Parathyroid adenoma (tissue), 2 donors: Measurements from ENCODE around the gene ABCC4.

ENCODE experiments used
- H2AFZ ChIP-seq: fragments of 300-600 bp; sonication (generic); one replicate; pipeline ENCODE4 v1.7.0; 2017; ENCODE audit warnings: antibody characterized with exemption, mild to moderate bottlenecking
- H3K27ac ChIP-seq: fragments of 300-600 bp; sonication (generic); one replicate; pipeline ENCODE4 v1.7.0; 2017
- H3K27me3 ChIP-seq: fragments of 300-600 bp; sonication (generic); one replicate; pipeline ENCODE4 v1.7.0; 2017; ENCODE audit warnings: low read length; ENCODE audit not compliant: control insufficient read depth, insufficient read depth
- H3K36me3 ChIP-seq: fragments of 300-600 bp; sonication (generic); one replicate; pipeline ENCODE4 v1.7.0; 2017; ENCODE audit warnings: low read length; ENCODE audit not compliant: control insufficient read depth, insufficient read depth
- H3K4me1 ChIP-seq: fragments of 300-600 bp; sonication (generic); one replicate; pipeline ENCODE4 v1.7.0; 2017; ENCODE audit warnings: control low read depth
- H3K4me2 ChIP-seq: fragments of 300-600 bp; sonication (generic); one replicate; pipeline ENCODE4 v1.7.0; 2017; ENCODE audit warnings: low read length
- H3K4me3 ChIP-seq: fragments of 300-600 bp; sonication (generic); one replicate; pipeline ENCODE4 v1.7.0; 2017; ENCODE audit warnings: low read depth, low read length
- H3K79me2 ChIP-seq: fragments of 300-600 bp; sonication (generic); one replicate; pipeline ENCODE4 v1.7.0; 2017; ENCODE audit warnings: control low read depth
- H3K9ac ChIP-seq: fragments of 300-600 bp; sonication (generic); one replicate; pipeline ENCODE4 v1.7.0; 2017; ENCODE audit warnings: mild to moderate bottlenecking
- H3K9me3 ChIP-seq: fragments of 300-600 bp; sonication (generic); one replicate; pipeline ENCODE4 v1.7.0; 2017; ENCODE audit warnings: low read length; ENCODE audit not compliant: control insufficient read depth
- TF ChIP-seq, protein P1 (sequence below): fragments of 300-600 bp; sonication (generic); IDR thresholded peaks from one replicate; pipeline ENCODE4 v1.7.0; 2017; ENCODE audit warnings: antibody characterized with exemption, mild to moderate bottlenecking
- donor health status: primary hyperparathyroidism.

Gene ABCC4

GRCh38 chr13:94987081-94987480 lies 314.2 kb downstream of the ABCC4 start:
- H3K4me3 ChIP-seq = no peak overlapping the region
- no peak overlapping the region for H2AFZ ChIP-seq
- H3K27me3 ChIP-seq = no peaks in the 10 kb centered on the region
- TF ChIP-seq, protein P1, sequence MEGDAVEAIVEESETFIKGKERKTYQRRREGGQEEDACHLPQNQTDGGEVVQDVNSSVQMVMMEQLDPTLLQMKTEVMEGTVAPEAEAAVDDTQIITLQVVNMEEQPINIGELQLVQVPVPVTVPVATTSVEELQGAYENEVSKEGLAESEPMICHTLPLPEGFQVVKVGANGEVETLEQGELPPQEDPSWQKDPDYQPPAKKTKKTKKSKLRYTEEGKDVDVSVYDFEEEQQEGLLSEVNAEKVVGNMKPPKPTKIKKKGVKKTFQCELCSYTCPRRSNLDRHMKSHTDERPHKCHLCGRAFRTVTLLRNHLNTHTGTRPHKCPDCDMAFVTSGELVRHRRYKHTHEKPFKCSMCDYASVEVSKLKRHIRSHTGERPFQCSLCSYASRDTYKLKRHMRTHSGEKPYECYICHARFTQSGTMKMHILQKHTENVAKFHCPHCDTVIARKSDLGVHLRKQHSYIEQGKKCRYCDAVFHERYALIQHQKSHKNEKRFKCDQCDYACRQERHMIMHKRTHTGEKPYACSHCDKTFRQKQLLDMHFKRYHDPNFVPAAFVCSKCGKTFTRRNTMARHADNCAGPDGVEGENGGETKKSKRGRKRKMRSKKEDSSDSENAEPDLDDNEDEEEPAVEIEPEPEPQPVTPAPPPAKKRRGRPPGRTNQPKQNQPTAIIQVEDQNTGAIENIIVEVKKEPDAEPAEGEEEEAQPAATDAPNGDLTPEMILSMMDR = no peak
- H3K9me3 ChIP-seq = no peaks in the 10 kb centered on the region
- H3K79me2 ChIP-seq = no peaks in the 10 kb centered on the region
- H3K27ac ChIP-seq = no peak overlapping the region
- no peaks in the 10 kb centered on the region for H3K36me3 ChIP-seq
- H3K9ac ChIP-seq = no peak overlapping the region
- H3K4me1 ChIP-seq = no peaks in the 10 kb centered on the region
- no peak overlapping the region for H3K4me2 ChIP-seq

- Histone ChIP-seq H3K27ac (no peak overlapping the region), H3K36me3 (no peaks in the 10 kb centered on the region), H3K9me3 (no peaks in the 10 kb centered on the region), H2AFZ (no peak overlapping the region), H3K4me2 (no peak overlapping the region), H3K27me3 (no peaks in the 10 kb centered on the region), H3K79me2 (no peaks in the 10 kb centered on the region), H3K4me3 (no peak overlapping the region), H3K9ac (no peak overlapping the region), H3K4me1 (no peaks in the 10 kb centered on the region)
- TF ChIP-seq, protein P1 = no peak
These were observed 316.3 kb downstream of the ABCC4 start for GRCh38 chr13:94984958-94985357.

DNA sequence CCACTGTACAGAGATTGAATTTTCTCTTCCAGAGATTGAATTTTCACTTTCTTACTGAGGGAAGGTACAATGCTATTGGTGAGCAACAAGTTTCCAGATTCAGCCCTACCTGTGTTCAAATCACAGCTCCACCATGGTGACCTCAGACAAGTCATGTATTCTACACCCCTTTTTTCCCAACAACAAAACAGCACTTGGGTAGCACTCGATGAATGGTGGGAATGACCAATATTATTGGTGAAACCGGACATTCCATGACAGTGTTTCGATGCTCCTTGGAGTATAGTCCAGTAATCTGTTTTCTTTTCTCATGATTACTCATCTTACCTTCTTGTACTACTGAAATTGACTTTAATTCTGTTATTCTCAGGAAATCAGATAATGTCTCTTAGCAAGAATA lies 322.7 kb downstream of the ABCC4 start:
- H3K4me3 ChIP-seq = no peak overlapping the region
- H3K36me3 ChIP-seq = no peaks in the 10 kb centered on the region
- no peak overlapping the region for H2AFZ ChIP-seq
- H3K27me3 ChIP-seq = no peaks in the 10 kb centered on the region
- H3K79me2 ChIP-seq = no peaks in the 10 kb centered on the region
- TF ChIP-seq, protein P1 = no peak
- H3K4me1 ChIP-seq = no peaks in the 10 kb centered on the region
- no peak overlapping the region for H3K27ac ChIP-seq
- H3K9me3 ChIP-seq = peaks cover 8% of the 10 kb centered on the region
- H3K9ac ChIP-seq = no peak overlapping the region
- H3K4me2 ChIP-seq = no peak overlapping the region

GRCh38 chr13:94974015-94974951 lies 327.0 kb downstream of the ABCC4 start:
- H3K36me3 ChIP-seq = no peaks in the 10 kb centered on the region
- TF ChIP-seq, protein P1 = no peak
- H3K27ac ChIP-seq = no peak overlapping the region
- no peak overlapping the region for H3K9ac ChIP-seq
- no peaks in the 10 kb centered on the region for H3K27me3 ChIP-seq
- H3K4me2 ChIP-seq = no peak overlapping the region
- H3K9me3 ChIP-seq = peaks cover 8% of the 10 kb centered on the region
- H3K4me1 ChIP-seq = no peaks in the 10 kb centered on the region
- no peak overlapping the region for H2AFZ ChIP-seq
- no peak overlapping the region for H3K4me3 ChIP-seq
- no peaks in the 10 kb centered on the region for H3K79me2 ChIP-seq

DNA sequence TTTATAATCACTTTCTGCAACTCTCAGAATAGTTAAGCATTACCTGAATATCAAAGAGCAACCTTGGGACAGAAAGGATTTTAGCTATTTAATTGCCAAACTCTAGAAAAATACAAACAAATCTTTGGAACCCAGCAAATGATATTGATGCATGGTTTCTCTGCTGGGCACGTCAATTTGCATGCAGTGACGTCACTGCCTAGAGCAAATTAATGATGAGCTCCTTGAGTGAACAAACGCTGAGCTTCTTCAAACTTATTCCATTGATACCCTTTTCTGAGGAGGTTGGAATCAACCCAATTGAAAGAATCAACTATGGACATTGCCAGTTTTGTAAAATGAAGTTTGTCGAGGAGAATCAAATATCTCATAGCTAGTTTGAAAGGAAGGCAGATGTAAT lies 329.0 kb downstream of the ABCC4 start:
- Histone ChIP-seq H3K27ac (no peak overlapping the region), H3K9ac (no peak overlapping the region), H3K4me1 (no peaks in the 10 kb centered on the region), H3K36me3 (no peaks in the 10 kb centered on the region), H3K4me2 (no peak overlapping the region), H3K9me3 (peaks cover 8% of the 10 kb centered on the region), H2AFZ (no peak overlapping the region), H3K27me3 (no peaks in the 10 kb centered on the region), H3K4me3 (no peak overlapping the region), H3K79me2 (no peaks in the 10 kb centered on the region)
- TF ChIP-seq, protein P1 = no peak
